ENCODE results near the gene RPS10.

- TF ChIP-seq, protein P1, sequence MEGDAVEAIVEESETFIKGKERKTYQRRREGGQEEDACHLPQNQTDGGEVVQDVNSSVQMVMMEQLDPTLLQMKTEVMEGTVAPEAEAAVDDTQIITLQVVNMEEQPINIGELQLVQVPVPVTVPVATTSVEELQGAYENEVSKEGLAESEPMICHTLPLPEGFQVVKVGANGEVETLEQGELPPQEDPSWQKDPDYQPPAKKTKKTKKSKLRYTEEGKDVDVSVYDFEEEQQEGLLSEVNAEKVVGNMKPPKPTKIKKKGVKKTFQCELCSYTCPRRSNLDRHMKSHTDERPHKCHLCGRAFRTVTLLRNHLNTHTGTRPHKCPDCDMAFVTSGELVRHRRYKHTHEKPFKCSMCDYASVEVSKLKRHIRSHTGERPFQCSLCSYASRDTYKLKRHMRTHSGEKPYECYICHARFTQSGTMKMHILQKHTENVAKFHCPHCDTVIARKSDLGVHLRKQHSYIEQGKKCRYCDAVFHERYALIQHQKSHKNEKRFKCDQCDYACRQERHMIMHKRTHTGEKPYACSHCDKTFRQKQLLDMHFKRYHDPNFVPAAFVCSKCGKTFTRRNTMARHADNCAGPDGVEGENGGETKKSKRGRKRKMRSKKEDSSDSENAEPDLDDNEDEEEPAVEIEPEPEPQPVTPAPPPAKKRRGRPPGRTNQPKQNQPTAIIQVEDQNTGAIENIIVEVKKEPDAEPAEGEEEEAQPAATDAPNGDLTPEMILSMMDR (IDR thresholded peaks at IDR 0.05), result no peak
- TF ChIP-seq POLR2AphosphoS5 (IDR thresholded peaks at IDR 0.05; ENCODE audit: low read depth, low read length), result no peak
- TF ChIP-seq REST (IDR thresholded peaks at IDR 0.05; ENCODE audit: insufficient read depth in 1 of 2, low read depth in 2 of 2, low read length in 1 of 2), result no peak
- no peak for TF ChIP-seq TCF7L2 (IDR thresholded peaks at IDR 0.05; ENCODE audit: low read depth, low read length)
Observed at GRCh38 chr6:34447910-34448309, 22.0 kb upstream of the RPS10 start.

Measured in Panc1 (cell line).